ENCODE results near the gene SRCIN1. TPM values are rescaled to one million over a fixed set of nuclear protein-coding genes. Genes with fewer than 3 reads are reported as not detected.

Gene SRCIN1
- total RNA-seq, 1 donor from 2014 or later = 0.14 TPM

DNA sequence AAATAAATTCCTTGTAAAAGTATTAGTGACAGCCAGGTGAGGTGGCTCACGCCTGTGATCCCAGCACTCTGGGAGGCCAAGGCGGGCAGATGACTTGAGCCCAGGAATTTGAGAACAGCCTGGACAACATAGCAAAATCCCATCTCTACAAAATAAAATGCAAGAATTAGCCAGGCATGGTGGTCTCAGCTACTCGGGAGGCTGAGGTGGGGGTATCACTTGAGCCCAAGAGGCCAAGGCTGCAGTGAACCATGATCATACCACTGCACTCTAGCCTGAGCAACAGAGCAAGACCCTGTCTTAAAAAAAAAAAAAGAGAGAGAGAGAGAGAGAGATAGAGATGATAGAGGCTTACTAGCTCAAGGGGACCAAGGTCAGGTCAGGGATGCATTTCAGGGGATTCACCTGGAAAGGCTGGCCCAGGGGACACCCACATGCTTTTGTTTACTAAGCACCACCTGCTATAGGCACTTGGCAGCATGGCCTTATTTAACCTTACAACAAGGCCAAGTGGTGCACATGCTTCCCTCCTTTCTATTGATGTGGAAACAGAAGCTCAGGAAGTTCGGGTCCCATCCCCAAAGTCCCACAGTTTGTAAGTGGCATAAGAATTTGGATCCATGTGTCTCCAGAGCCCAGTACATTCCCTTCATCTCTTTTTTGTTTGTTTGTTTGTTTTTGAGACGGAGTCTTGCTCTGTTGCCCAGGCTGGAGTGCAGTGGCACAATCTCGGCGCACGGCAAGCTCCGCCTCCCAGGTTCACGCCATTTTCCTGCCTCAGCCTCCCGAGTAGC is 12.4 kb upstream of the SRCIN1 start:
- intact Hi-C loops (cut with micrococcal nuclease) = no loop called here

DNA sequence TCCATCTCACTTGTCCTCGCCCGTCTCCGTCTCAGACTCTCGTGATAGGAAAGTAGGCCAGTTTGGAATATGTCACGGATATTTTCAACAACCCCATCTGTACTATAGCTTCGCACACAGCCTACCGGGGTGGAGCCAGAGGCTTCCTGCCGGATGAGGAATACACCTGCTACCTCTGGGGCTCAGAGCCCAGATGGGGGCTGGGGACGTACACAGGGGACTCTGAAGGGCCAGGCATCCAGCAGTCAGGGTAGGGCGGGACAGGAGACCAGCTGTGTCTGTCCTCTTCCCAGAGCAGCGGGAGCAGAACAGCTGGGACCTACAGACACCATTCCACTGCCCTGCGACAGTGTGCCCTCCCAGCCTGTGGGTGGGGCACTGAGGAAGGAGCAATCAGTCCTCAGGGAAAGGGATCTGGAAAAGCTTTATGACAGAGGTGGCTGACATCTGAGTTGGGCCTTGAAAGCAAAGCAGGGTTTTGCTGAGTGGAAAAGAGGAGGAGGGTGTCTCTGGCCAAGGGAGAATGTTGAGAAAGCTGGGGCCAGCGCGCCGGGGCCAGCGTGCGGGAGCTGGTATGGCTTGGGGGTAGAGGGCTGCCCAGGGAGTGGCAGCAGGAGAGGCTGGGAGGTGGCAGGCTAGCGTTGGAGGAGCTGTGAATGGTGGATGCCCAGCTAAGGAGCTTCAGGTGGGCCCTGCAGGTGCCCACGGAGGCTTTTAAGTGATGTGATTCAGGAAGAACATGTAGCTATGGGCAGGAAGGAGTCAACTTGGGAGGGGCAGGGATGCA is 11.5 kb upstream of the SRCIN1 start:
- intact Hi-C loops (cut with micrococcal nuclease) = no loop called here

DNA sequence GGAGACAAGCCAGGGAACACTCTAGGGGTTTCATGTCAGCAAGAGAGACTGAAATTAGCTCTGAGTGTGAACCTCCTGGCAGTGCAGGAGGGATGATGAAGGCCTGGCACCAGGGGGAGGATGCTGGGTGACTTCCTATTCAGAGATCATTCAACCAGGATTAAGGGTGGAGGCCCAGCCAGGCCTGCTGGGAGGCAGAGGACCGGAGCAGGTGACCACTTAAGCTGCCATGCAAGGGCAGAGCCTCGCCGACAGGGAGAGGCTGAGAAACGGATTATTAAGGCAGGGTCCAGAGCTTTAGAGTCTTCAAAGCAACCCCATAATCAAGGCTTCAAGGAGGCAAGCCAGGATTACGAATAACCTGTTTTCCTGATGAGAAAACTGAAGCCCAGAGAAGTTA is 10.6 kb upstream of the SRCIN1 start:
- intact Hi-C loops (cut with micrococcal nuclease) = no loop called here

DNA sequence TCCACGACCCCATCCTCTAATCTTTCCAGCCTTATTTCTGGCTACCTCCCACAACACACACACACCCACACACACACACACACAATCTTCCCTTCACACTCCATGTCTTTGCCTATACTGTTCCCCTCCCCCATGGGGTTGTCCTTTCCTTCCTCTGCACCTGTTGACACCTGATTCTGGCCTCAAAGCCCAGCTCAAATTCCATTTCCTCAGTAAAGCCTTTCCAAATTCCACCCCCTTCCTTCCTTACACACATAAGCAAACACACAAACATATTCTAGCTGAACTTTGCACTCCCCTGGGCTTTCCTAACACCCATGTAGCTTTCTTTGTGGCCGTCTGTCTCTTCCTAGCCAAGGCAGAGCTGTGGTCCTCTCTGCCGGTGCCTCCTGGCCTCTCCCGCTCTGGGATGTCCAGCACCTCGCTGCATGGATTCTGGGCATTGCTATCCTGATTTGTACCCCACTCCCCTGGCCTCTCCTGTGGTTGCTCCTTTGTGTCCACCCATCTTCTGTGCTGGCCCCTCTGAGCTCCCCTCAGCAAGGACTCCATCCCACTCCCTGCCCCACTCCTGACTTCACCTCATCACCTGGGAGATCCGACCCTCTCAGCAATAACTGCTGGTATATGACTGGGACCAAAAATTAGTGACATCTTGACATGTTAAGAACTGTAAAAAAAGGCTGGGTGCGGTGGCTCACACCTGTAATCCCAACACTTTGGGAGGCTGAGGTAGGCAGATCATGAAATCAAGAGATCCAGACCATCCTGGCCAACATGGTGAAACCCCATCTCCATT is 8.4 kb upstream of the SRCIN1 start:
- intact Hi-C loops (cut with micrococcal nuclease) = no loop called here

DNA sequence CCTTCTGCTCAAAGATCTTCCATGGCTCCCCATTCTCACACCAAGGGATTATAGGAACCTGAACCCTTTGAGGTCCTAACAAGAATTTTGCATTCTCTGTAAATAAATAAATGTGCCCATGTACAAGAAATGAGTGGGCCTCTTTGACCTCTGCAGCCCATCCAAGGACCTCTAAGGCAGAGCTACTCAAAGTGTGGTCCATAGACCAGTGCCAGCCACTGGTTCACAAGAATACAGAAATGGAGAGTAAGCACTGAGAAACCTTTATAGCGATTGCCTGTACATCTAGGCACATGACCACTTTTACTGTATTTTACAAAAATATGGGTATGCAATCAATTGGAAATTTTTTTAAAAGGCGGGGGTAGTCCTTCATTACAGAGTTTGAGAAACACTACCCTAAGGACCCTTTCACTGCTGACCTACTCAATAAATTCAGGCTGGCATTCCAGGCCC is 7.8 kb upstream of the SRCIN1 start:
- intact Hi-C loops (cut with micrococcal nuclease) = no loop called here

DNA sequence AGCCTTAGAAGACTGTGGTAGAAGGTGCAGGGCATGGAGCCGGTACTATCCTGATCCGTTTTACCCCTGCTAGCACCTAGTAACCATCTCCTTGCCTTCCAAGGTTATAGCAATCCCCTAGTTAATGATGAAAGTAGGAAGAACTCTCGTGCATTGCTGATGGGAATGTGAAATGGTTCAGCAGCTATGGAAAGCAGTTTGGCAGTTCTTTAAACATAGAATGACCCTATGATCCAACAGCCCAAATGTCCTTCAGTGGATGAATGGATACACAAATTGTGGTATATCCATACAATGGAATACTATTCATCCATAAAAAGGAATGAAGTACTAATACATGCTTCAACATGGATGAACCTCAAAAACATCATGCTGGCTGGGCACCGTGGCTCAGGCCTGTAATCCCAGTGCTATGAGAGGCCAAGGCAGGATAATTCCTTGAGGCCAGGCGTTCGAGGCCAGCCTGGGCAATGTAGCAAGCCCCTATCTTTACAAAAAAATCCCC is 6.2 kb upstream of the SRCIN1 start:
- intact Hi-C loops (cut with micrococcal nuclease) = no loop called here

DNA sequence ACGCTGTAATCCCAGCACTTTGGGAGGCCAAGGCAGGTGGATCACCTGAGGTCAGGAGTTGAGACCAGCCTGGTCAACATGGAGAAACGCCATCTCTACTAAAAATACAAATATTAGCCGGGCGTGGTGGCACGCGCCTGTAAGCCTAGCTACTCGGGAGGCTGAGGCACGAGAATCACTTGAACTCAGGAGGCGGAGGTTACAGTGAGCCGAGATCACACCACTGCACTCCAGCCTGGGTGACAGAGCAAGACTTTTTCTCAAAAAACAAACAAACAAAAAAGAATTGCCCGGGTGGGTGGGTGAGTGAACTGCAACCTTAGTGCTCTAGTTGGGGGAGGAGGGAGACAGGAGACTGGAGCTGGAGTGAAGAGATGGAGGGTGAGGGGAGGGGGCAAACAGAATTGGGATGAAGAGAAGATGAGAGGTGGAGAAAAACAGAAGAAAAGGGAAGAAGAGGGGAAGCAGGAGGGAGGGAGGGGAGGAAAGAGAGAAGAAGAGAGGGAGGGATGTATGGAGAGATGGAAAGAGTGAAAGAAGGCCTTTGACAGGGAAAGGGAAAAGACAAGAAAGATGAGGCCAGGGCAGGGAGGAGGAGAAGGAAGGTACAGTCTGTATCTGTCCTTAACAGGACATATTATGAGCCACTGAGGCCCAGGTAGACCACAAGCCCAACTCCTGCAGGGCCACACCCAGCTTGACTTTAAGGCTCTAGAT is 5.5 kb upstream of the SRCIN1 start:
- intact Hi-C loops (cut with micrococcal nuclease) = no loop called here

DNA sequence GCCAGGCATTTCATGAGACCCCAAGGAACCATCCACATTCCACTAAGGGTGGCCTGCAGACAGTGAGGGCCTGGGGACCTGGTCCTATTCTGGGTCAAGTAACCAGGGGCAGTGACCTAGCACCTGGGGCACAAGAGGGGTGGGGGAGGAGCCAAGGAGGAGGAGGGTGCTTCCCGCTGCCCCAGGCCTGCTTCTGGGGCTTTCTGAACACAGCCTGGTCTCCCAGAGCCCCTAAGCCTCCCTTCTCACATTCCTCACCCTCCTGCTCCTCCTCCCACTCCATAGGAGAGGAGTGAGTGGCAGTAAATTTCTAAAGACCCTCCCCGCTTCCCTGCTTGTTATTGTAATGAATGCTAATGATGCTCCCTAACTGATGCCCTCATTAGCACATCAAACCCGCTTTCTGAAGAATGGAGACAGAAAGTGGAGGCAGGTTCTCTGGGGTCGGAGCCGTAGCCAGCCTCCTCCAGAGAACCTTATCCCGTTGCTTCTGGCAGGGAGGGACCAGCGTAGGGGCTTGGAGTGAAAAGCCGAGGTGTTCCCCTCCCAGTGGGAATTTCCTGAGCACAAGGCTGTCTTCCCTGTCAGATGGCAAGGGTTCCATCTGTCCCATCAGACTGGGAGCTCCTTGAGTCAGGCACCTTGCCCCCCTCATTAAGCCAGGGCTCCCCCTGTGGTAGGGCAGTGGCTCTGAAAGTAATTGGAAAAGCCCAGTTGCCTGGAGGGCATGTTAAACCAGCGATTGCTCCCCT is 3.7 kb upstream of the SRCIN1 start:
- intact Hi-C loops (cut with micrococcal nuclease) = loop anchor here (5.0 kb wide), 1 partner anchor 52 kb away; no protein-coding TSS in a partner anchor

DNA sequence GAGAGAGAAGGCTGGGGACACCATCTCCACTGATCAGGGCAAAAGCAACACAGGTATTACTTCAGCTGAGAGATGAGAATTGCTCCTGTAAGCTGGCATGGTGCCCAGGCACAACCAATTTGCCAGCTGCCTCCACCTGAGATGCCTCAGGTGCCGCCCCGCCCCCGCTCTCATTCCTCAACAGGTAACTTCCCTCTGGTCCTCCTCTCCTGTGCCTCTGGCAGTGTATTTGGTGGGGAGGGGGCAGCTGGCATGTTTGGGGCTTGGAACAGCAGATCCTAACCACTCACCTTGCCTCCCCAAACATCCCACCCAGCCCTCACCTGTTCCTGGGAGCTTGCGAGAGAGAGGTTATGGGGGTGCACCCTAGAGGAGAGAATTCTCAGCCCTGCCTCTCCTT is 2.9 kb upstream of the SRCIN1 start:
- intact Hi-C loops (cut with micrococcal nuclease) = loop anchor here (5.0 kb wide), 1 partner anchor 51 kb away; no protein-coding TSS in a partner anchor

DNA sequence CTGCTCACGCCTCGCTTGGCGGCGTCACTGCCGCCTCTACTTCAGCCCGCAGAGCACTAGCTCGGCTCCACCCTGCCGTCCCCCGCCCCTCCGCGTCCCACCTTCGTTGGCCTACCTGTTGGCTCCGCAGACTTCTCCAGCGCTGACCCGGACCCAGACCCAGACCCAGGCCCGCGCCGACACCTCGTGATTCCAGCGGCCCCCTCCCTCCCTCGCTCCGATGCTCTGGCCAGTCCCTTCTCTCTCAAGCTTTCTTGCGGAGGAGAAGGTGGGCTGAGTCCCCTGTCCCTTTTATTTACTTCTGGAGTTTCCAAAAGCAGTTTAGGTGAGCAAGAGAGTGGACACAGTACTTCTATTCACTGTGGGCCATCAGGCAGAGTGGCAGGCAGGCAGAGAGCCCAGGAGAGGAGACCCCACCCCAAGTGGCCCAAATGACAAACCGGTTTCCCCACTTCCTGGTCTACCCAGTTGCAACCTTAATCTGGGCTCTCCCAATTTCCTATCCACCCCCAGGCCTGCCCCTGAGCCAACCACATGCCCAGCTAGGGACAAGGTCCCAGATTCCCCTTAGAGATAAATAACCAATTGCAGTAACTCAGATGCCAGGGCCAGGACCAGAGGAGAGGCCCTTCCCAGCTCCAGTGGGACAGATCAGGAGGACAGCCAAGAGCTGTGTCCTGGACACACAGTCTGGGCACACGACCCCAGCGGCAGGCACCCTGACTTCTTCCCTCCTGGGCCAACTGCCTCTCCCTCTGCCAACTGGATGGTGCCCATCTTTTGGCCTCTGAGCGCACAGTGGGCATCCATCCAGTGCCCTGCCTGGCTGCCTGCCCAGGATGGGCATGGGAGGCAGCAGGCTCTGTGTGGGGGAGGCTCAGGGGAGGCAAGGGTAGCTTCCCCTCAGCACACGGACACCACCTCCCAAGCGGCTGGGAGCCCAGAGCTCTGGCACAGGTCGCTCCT is 1.2 kb upstream of the SRCIN1 start:
- intact Hi-C loops (cut with micrococcal nuclease) = loop anchor here (5.0 kb wide), 1 partner anchor 50 kb away; no protein-coding TSS in a partner anchor

DNA sequence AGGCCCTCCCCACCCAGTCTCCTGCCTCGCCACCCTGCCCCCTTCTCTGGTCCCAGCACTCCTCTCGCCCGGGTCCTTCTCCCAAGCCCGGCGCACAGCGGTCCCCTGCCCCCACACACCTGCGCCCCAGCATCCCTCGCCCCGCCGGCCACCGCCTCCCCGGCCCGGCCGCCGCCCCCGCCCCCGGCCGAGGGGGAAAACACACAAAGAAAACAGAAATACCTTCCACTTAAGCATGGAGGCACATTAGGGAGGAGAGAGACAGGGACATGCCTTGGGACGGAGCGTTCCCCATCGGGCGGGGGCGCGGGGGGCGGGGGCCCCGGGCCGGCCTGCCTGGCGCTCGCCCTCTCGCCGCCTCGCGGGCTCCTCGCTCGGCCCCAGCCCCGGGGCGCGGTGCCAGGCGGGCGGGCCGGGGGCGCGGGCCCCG is 326 bp downstream of the SRCIN1 start:
- intact Hi-C loops (cut with micrococcal nuclease) = loop anchor here (5.0 kb wide), 1 partner anchor 48 kb away; no protein-coding TSS in a partner anchor

DNA sequence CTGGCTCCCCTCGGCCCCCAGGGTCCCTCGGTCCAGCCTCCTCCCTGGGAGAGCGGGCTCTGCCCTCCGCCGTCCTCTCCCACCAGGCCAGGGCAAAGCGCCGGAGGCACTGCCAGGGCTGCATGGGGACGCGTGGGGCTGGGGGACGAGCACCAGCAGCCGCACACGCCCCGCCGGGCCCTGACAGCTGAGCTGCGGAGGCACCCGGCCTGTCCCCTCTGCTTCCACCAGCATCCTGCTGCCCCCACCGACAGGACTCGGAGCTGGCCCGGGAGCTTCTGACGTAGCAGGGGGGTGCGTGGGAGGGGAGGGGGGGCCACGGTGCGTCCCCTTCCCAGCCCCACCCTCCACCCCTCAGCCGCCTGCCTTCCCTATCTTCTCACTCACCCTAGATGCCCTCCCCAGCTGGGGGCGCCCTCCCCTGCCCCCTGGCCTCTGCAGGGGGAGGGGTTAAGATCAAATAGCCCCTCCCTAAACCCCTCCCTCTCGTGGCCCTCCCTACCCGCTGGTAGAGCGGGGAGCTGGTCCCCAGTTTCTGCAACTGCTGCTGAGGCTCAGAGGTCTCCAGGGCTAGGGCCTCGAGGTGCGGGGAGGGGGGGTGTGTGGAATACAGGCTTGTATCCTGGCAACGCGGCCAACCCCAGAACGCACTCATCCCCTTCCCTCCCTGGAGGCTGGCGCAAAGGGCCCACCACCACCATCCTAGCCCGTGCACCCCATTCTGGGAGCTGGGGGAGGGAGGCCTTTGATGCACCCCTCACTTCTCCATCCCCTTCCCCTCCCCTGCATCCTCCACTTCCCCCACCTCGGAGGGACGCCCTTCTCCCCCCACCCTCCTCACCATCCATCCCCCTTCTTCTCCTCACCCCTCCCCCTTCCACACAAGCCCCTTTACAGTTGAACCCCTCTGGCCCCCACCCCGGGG is 1.0 kb downstream of the SRCIN1 start:
- intact Hi-C loops (cut with micrococcal nuclease) = loop anchor here (5.0 kb wide), 1 partner anchor 47 kb away; no protein-coding TSS in a partner anchor

DNA sequence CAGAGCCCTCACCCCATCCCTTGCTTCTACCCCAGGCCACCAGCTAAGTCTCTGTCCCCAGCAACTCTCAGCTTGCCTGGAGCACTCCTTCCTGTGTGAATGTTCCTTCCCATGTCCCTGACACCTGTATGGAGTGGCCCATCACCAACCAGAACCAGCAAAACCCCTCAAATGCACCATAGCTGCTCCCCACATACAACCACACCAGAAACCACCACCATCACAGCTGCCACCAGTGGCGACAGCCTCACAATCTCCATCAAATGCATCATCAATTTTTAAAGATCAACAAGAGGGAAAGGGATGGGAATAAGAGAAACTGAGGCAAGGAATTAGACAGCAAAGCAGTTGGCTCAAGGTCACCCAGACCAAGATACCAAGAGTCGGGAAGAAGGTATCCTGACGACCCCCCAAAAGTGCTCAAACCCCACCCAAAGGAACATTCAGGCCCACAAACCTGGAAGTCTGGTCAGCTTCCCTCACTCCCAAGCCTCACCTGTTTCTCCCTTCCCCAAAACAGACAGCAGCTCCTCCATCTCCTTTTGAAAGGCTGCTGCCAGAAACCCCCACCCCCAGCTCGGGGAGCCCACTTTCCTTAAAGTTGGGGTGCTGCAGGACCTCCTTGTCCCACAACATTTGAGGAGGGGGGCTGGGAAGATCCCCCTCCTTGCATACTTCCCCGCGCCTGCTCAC is 1.8 kb downstream of the SRCIN1 start:
- intact Hi-C loops (cut with micrococcal nuclease) = no loop called here

DNA sequence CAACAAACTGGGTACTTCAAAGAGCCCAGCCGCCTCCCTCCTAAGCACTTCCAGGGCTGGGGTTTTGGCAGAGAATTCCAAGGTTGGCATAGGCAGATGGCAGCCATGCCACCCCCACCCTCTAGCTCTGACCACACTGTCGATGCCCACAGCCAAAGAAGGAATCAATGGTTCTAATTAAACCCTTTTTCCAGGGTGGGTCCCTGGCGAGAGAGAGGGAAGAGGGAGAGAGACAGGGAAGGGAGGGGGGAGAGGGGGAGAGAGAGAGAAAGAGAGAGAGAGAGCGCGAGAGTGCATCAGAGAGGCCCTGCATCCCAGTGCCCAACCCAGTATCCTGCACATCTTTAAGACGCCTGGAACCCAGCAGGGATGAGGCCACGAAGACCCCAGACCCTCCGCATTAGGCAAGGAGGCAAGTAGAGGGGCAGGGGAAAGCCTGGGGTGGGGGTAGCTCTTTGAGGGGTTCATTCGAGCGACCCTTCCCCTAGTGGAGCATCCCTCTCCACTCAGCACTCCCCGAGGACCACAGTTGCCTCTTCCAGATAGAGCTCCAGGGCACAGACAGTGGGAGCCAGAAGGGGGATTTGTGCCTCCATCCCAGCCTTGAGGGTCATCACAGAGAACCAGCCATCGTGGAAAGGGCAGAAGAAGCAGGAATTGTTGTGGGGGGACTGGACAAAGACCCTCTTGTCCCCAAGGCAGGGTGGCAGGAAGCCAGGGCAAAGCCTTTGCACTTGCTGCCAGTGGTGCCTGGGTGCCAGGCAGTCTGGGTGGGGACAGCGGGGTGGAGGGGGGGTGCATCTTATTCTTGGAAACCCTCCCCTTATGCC is 2.6 kb downstream of the SRCIN1 start:
- intact Hi-C loops (cut with micrococcal nuclease) = no loop called here

DNA sequence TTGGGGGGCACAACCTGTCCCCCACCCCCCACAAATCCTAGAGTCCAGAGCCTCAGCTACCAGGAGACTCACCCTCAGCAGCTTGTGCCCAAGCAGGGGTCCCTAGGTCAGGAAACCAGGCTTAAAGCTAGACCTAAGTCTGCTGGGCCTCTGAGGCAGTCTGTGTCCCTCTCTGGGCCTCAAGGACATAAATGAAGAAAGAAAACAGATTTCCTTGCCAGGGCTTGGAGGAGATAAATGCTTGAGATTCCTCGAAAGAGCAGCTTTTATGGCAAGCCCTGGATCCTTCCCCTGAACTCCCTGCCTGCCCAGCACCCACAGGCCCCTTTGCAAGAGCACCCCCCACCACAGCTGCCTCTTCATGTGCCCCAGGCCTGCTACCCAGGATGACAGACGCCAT is 3.3 kb downstream of the SRCIN1 start:
- intact Hi-C loops (cut with micrococcal nuclease) = no loop called here
